ENCODE measurements around the gene IL1R2.

Gene IL1R2

DNA sequence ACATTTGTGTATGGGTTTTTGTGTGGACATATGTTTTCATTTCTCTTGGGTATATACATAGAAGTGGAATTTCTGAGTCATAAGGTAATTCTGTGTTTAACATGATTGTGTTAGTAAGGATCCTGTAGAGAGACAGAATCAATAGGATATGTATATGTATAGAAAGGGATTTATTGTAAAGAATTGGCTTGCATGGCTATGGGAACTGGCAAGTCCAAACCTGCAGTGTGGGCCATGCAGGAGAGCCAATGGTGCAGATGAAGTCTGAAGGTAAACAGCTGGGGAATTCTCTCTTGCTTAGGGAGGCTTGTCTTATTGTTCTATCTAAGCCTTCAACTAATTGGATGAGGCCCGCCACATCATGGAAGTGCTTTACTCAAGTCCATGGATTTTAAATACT lies 39.2 kb upstream of the IL1R2 start:
- TF ChIP-seq, protein P1, sequence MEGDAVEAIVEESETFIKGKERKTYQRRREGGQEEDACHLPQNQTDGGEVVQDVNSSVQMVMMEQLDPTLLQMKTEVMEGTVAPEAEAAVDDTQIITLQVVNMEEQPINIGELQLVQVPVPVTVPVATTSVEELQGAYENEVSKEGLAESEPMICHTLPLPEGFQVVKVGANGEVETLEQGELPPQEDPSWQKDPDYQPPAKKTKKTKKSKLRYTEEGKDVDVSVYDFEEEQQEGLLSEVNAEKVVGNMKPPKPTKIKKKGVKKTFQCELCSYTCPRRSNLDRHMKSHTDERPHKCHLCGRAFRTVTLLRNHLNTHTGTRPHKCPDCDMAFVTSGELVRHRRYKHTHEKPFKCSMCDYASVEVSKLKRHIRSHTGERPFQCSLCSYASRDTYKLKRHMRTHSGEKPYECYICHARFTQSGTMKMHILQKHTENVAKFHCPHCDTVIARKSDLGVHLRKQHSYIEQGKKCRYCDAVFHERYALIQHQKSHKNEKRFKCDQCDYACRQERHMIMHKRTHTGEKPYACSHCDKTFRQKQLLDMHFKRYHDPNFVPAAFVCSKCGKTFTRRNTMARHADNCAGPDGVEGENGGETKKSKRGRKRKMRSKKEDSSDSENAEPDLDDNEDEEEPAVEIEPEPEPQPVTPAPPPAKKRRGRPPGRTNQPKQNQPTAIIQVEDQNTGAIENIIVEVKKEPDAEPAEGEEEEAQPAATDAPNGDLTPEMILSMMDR (IDR thresholded peaks at IDR 0.05; ENCODE audit: low read depth, low read length) = no peak
- no peak overlapping the region for H3K4me3 ChIP-seq (ENCODE audit: low read depth, low read length)

- no peak overlapping the region for H3K4me3 ChIP-seq (ENCODE audit: low read depth, low read length)
Observed at GRCh38 chr2:101956465-101957438, 35.0 kb upstream of the IL1R2 start.

GRCh38 chr2:101958061-101958460 lies 33.7 kb upstream of the IL1R2 start:
- TF ChIP-seq, protein P1 (IDR thresholded peaks at IDR 0.05; ENCODE audit: low read depth, low read length) = no peak

More at GRCh38 chr2:101956465-101957438, 35.0 kb upstream of the IL1R2 start:
- TF ChIP-seq, protein P1 (IDR thresholded peaks at IDR 0.05; ENCODE audit: low read depth, low read length) = no peak

GRCh38 chr2:101960819-101961337 lies 30.9 kb upstream of the IL1R2 start:
- no peak overlapping the region for H3K4me3 ChIP-seq (ENCODE audit: low read depth, low read length)
- TF ChIP-seq, protein P1 (IDR thresholded peaks at IDR 0.05; ENCODE audit: low read depth, low read length) = no peak

More at GRCh38 chr2:101958061-101958460, 33.7 kb upstream of the IL1R2 start:
- no peak overlapping the region for H3K4me3 ChIP-seq (ENCODE audit: low read depth, low read length)

DNA sequence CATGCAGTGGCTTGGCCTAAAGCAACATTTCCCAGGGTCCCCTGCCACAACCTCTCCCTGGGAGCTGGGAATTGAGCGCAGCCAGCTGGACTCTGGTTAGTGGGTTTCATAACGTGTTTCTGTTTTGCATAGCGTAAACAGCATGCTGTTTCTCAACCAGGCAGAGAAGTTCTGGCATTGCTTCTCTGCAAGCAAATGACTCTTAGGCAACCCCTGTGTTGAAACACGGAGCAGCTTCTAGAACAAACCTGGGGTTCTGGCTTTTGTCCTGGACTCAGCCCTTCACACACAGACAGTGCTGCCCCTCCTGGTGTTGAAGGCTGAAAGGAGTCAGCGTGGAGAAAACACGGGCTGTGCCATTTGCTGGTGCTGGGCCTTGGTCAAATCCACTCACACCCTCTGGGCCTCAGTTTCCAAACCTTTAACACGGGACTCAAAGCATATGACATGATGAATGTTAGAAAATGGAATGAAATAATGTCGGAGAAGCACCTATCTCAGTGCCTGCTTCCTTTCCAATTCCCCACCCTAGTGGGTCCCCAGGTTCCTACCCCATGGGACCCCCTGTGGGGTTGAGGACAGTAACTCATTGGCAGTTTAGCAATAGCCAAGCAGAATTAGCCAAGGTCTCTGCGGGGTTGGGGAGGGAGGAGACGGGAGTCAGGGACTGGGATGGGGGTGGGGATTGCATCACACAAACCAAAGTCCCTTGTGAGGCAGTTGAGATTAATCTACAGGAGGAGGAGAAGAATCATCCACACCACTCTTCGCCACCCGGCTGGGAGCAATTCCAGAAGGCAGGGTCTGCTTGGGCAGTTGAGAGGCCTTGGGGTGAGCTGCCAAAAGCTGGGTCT lies 30.2 kb upstream of the IL1R2 start:
- no peak overlapping the region for H3K4me3 ChIP-seq (ENCODE audit: low read depth, low read length)
- TF ChIP-seq, protein P1 (IDR thresholded peaks at IDR 0.05; ENCODE audit: low read depth, low read length) = no peak

DNA sequence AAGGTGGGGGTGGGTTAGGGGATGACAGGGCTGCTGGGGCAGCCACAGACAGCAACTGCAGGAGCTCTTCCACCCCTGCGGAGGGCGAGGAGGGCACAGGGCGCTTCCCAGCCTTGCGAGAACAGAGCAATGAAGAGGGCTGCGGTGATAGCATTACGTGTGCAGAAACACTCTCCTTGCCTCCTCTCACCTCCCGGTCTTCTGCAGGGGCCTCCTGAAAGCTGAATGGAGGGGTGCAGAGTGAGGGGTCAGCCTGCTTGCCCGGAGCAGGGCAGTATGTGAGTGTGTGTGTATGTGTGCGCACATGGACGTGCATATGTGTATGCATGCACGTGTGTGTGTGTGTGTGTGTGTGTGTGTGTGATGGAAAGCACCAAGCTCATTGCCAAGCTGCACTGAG lies 29.5 kb upstream of the IL1R2 start:
- no peak overlapping the region for H3K4me3 ChIP-seq (ENCODE audit: low read depth, low read length)
- TF ChIP-seq, protein P1 (IDR thresholded peaks at IDR 0.05; ENCODE audit: low read depth, low read length) = no peak

All from WI38 (cell line).